Heart right ventricle (tissue), 16 donors: Measurements from ENCODE around the gene CACNA1C. TPM values are rescaled to one million over a fixed set of nuclear protein-coding genes. Genes with fewer than 3 reads are reported as not detected.

ENCODE experiments used
- ATAC-seq, 8 donors: fragments of 200-7000 bp; cut with Tn5 transposase; one replicate each; pipeline ENCODE4 v1.9.1; 2020; ENCODE audit warnings: mild to moderate bottlenecking in 8 of 8, moderate library complexity in 8 of 8, moderate number of reproducible peaks in 1 of 8
- DNase-seq, 2 donors: peaks; one replicate each; pipeline ENCODE4 v3.0.0-alpha.2; 2020
- H3K27ac ChIP-seq, 10 donors: fragments of 200-600 bp; sonication (generic) in 2 of 10; one replicate each; pipeline versions ENCODE4 v1.5.0 to v1.8.0; 2020 to 2022; ENCODE audit warnings: mild to moderate bottlenecking in 3 of 10
- H3K27me3 ChIP-seq, 7 donors: fragments of 200-600 bp; one replicate each; pipeline ENCODE4 v1.8.0; 2021 to 2022; ENCODE audit warnings: mild to moderate bottlenecking in 2 of 7
- H3K36me3 ChIP-seq, 9 donors: fragments of 200-600 bp; sonication (generic) in 1 of 9; one replicate each; pipeline versions ENCODE4 v1.5.0 to v1.8.0; 2020 to 2022; ENCODE audit warnings: mild to moderate bottlenecking in 2 of 9
- H3K4me1 ChIP-seq, 9 donors: fragments of 200-600 bp; sonication (generic) in 1 of 9; one replicate each; pipeline versions ENCODE4 v1.5.0 to v1.8.0; 2020 to 2022; ENCODE audit warnings: mild to moderate bottlenecking in 4 of 9
- H3K4me3 ChIP-seq, 10 donors: fragments of 200-600 bp; sonication (generic) in 2 of 10; one replicate each; pipeline versions ENCODE4 v1.5.0 to v1.8.0; 2020 to 2022; ENCODE audit warnings: mild to moderate bottlenecking in 7 of 10, moderate library complexity in 2 of 10
- H3K9me3 ChIP-seq, 11 donors: fragments of 200-600 bp in 10 of 11; sonication (generic) in 2 of 11; one replicate each; pipeline versions ENCODE4 v1.5.0 to v1.8.0; 2013 to 2022; ENCODE audit warnings: mild to moderate bottlenecking in 2 of 11, control low read depth in 1 of 11, moderate library complexity in 1 of 11
- WGBS, 2 donors: extraction: QIAGEN DNeasy Blood & Tissue Kit; methylation state at CpG; one replicate each; pipeline ENCODE4 v1.1.7; 2013; ENCODE audit warnings: inconsistent platforms in 1 of 2; 5-methylcytosine and 5-hydroxymethylcytosine counted together
- intact Hi-C, 10 donors: fragments of 100-400 bp; cut with DNase I; formaldehyde crosslinking; loops; one replicate each; pipeline versions ENCODE4 v1.11.1 to v1.14.2; 2022
- polyA plus RNA-seq, 2 donors: library from polyadenylated mRNA; stranded (reverse); fragments of 200-250 nt; gene quantifications; one replicate each; pipeline ENCODE4 v1.2.3, GENCODE V29; 2013
- total RNA-seq, 10 donors: library from RNA; stranded (reverse); fragmentation: NEBNext Ultra II Directional in 3 of 10; extraction: Animal tissue kit (Norgen Biotek cat#: 25700) in 3 of 10; gene quantifications; one replicate each; pipeline versions ENCODE4 v1.2.1 to v1.2.4, GENCODE V29; 2021 to 2023
- TF ChIP-seq, protein P1 (sequence below), 9 donors: fragments of 200-600 bp; sonication (generic) in 2 of 9; IDR thresholded peaks; one replicate each; pipeline versions ENCODE4 v1.5.0 to v1.8.0; 2021 to 2022; ENCODE audit warnings: antibody characterized with exemption in 9 of 9, mild to moderate bottlenecking in 5 of 9, moderate library complexity in 1 of 9
- donor health status: Arrhythmogenic right ventricular cardiomyopathy.
- donor health status: ischemic (EF 13 %, LVEDD 7.1; RV severe dilation, severe dysfunction).
- donor health status: healthy with polysubstance abuse.
- donor health status: DM: no; HTN: yes; CAD: no.
- donor health status: DM: no; HTN: no; CAD: no.
- donor health status: ischemic (EF 25% LVEDD 6.9; RV normal size, moderate dysfunction).
- donor health status: ischemic (EF 25% LVEDD 5.7; RV mildly dilated, moderate dysfunction).
- donor health status: healthy.
- donor health status: DM: yes; HTN: yes; CAD: no.
- donor health status: Ischemic cardiomyopathy.
- donor health status: ischemic (EF 35%, LVEDD 5.7; RV mildly dilated, moderate dysfunction).
- donor health status: nonischemic (EF 11% LVEDD 7.7; RV severe dilation, severe dysfunction).
- donor health status: DM: yes; HTN: yes; CAD: no.
- donor health status: PGD.
- donor health status: ischemic (EF 29% LVEDD 5.4; RV normal size, mild dysfunction).
- donor health status: nonischemic (EF 23%, LVEDD 6.1; RV moderate dilation, normal function).

CACNA1C gene
- total and polyA plus RNA-seq, 12 donors = 19.1 to 222 (median 183) TPM

DNA sequence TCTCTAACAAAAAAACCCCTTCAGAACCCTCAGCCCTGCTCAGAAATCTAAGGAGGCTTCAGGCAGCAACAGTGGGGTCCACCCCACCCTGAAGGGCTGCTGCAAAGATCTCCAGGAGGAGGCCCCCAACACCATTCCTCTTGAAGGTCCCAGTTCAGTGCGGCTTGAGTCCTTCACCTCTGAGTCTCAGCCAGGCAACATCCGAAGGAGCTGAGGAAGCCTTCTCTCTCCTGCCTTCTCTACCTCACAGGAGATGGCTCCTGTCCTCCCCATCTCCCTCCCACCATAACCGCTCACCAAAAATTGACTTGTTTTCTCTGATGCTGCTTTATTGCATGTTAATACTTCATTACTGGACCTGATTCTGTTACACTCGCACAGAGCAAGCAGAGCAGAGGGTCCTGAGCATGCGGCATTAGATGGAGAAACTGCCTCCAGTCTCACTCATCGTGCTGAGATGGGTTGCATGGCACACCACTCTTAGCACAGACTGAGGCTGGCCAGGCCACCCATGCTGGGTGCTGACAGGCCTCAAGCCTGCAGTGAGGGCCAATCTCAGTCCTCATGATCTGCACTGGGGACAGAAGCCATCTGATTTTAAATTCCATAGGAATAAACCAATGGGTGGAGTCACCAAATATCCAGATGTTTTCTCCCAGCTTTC, 224.8 kb downstream of the CACNA1C start:
- ATAC-seq (peak in 6 of 8 donors; percentile 23 to 40 (median 33)), DNase-seq (no peak)
- Histone ChIP-seq H3K27me3 (no peaks in the 10 kb centered on the region), H3K9me3 (no peaks in the 10 kb centered on the region), H3K27ac (no peak overlapping the region), H3K36me3 (no peaks in the 10 kb centered on the region), H3K4me3 (no peak overlapping the region), H3K4me1 (peaks cover 3 to 64% (median 38%) of the 10 kb centered on the region in 9 donors)
- intact Hi-C loops = loop anchor here in 3 of 10 donors (5.0 to 10.0 kb wide), 3 partner anchors 215 to 483 kb away; no protein-coding TSS in a partner anchor
- TF ChIP-seq, protein P1, sequence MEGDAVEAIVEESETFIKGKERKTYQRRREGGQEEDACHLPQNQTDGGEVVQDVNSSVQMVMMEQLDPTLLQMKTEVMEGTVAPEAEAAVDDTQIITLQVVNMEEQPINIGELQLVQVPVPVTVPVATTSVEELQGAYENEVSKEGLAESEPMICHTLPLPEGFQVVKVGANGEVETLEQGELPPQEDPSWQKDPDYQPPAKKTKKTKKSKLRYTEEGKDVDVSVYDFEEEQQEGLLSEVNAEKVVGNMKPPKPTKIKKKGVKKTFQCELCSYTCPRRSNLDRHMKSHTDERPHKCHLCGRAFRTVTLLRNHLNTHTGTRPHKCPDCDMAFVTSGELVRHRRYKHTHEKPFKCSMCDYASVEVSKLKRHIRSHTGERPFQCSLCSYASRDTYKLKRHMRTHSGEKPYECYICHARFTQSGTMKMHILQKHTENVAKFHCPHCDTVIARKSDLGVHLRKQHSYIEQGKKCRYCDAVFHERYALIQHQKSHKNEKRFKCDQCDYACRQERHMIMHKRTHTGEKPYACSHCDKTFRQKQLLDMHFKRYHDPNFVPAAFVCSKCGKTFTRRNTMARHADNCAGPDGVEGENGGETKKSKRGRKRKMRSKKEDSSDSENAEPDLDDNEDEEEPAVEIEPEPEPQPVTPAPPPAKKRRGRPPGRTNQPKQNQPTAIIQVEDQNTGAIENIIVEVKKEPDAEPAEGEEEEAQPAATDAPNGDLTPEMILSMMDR (IDR thresholded peaks at IDR 0.05) = no peak
- 70 to 77% methylated on average over 6 of the region's 6 CpGs for WGBS, 2 donors

DNA sequence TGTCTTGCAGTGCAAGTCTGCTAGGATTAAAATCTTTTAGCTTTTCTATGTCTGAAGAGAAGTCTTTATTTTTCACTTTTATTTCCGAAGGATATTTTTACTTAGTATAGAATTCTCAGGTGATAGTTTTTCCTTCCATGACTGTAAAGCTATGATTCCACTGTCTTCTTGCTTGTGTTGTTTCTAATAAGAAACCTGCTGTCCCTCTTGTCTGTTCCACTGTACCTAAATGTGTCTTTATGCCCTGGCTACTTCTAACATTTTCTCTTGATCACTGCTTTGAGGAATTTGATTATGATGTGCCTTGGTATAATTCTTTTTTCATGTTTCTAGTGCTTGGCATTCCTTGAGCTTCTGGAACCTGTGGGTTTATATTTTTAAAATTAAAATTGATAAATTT, 228.7 kb downstream of the CACNA1C start:
- 95 to 100% methylated on average over 1 of the region's 1 CpG for WGBS, 2 donors
- no peak for ATAC-seq
- Histone ChIP-seq H3K9me3 (no peaks in the 10 kb centered on the region), H3K36me3 (no peaks in the 10 kb centered on the region), H3K4me1 (peaks cover 24 to 64% (median 52%) of the 10 kb centered on the region in 9 donors), H3K27me3 (no peaks in the 10 kb centered on the region), H3K4me3 (no peak overlapping the region), H3K27ac (peak overlapping the region in 1 of 10 donors; percentile 62)
- TF ChIP-seq, protein P1 (IDR thresholded peaks at IDR 0.05) = no peak
- intact Hi-C loops = loop anchor here in 8 of 10 donors (5.0 to 10.0 kb wide), 7 partner anchors 39 to 487 kb away; partner anchors contain the start of gene CACNA1C (in 2 of the 8)
- DNase-seq = no peak

DNA sequence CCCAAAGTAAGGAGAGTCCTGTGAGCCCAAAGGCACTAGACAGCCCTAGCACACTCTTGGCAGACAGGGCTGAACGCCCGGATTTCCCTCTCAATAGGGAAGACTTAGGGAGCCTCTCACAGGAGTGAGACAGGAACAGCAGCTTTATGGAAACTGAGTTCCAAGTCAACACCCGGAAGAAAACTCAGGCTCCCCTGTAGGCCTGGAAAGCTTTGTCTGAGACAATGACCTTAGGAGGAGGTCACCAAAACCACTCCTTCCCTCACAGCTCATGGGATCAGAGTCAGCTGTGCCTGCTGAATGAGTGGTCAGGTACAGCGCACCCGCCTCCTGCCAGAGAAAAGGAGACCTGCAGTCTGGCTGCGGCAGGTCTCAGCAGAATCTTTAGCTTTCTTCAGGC, 229.5 kb downstream of the CACNA1C start:
- TF ChIP-seq, protein P1 (IDR thresholded peaks at IDR 0.05) = peak in 6 of 9 donors; percentile 16 to 44 (median 29)
- Histone ChIP-seq H3K4me1 (peaks cover 31 to 71% (median 60%) of the 10 kb centered on the region in 9 donors), H3K4me3 (no peak overlapping the region), H3K36me3 (no peaks in the 10 kb centered on the region), H3K27ac (peak overlapping the region in 9 of 10 donors; percentile 25 to 73 (median 37)), H3K27me3 (no peaks in the 10 kb centered on the region), H3K9me3 (no peaks in the 10 kb centered on the region)
- intact Hi-C loops = loop anchor here in 8 of 10 donors (5.0 to 10.0 kb wide), 7 partner anchors 40 to 488 kb away; partner anchors contain the start of gene CACNA1C (in 2 of the 8)
- WGBS, 2 donors = 55 to 62% methylated on average over 6 of the region's 6 CpGs
- ATAC-seq (peak in 6 of 8 donors; percentile 6 to 52 (median 20)), DNase-seq (no peak)

DNA sequence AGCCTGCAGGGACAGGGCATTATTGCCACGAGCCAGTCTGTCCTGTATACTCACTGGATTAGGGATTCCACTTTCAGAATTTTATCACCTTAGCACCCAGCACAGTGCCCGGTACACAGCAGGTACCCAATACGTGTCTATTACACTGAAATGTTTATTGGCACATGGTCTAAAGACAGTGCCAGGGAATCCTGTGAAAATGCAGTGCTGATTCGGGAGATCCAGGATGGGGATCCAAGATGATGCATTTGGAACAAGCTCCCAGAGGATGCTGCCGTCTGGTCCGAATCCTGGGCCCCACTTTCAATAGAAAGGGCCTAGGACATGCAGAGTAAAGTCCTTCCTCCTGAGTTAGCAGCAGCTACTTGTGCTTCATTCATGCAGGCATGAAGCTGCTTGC, 230.7 kb downstream of the CACNA1C start:
- WGBS, 2 donors = 53 to 60% methylated on average over 6 of the region's 6 CpGs

More for the DNA sequence above, 230.7 kb downstream of the CACNA1C start:
- Histone ChIP-seq H3K27ac (peak overlapping the region in 9 of 10 donors; percentile 50 to 76 (median 70)), H3K36me3 (no peaks in the 10 kb centered on the region), H3K4me3 (no peak overlapping the region), H3K4me1 (peaks cover 40 to 73% (median 67%) of the 10 kb centered on the region in 9 donors), H3K27me3 (no peaks in the 10 kb centered on the region), H3K9me3 (no peaks in the 10 kb centered on the region)
- intact Hi-C loops = loop anchor here in 8 of 10 donors (5.0 to 10.0 kb wide), 7 partner anchors 41 to 489 kb away; partner anchors contain the start of gene CACNA1C (in 2 of the 8)
- no peak for ATAC-seq
- no peak for DNase-seq
- TF ChIP-seq, protein P1 (IDR thresholded peaks at IDR 0.05) = no peak
